Activated T-helper 2 cell treated with anti-CD3 and anti-CD28 coated beads, Interferon-gamma antibody, Interleukin-2, Interleukin-4, amounts not matched to agents 10 μg/mL and 5 μg/mL and 100 μg/mL, durations not matched to agents 14 hours and 24 hours and 36 hours (primary cell): ENCODE data around the gene ECT2. TPM values are rescaled to one million over a fixed set of nuclear protein-coding genes. Genes with fewer than 3 reads are reported as not detected.
"Not testable (repeated sequence)": the region's sequence is repeated elsewhere in the genome, so short reads cannot be mapped to it uniquely, and the experiment has no call there.

Experiments
- DNase-seq: peaks from one replicate; pipeline ENCODE4 v3.0.0; 2021; ENCODE audit warnings: low spot score
- H3K27ac Mint-ChIP-seq: one replicate; pipeline ENCODE4 v1.8.0; 2021; ENCODE audit warnings: mixed read lengths
- H3K27me3 Mint-ChIP-seq: one replicate; pipeline ENCODE4 v1.8.0; 2021; ENCODE audit warnings: low read depth, mixed read lengths
- H3K36me3 Mint-ChIP-seq: one replicate; pipeline ENCODE4 v1.8.0; 2021; ENCODE audit warnings: low read depth, mixed read lengths
- H3K4me1 Mint-ChIP-seq: one replicate; pipeline ENCODE4 v1.8.0; 2021; ENCODE audit warnings: low read depth, mixed read lengths
- H3K4me3 Mint-ChIP-seq: one replicate; pipeline ENCODE4 v1.8.0; 2021; ENCODE audit warnings: low read depth, mild to moderate bottlenecking, moderate library complexity, mixed read lengths
- H3K9me3 Mint-ChIP-seq: one replicate; pipeline ENCODE4 v1.8.0; 2021; ENCODE audit warnings: mixed read lengths
- intact Hi-C: fragments of 100-400 bp; cut with micrococcal nuclease; formaldehyde crosslinking; loops from one replicate; pipeline ENCODE4 v1.15.1; 2023
- total RNA-seq: library from RNA; stranded (reverse); gene quantifications from 2 replicates; pipeline ENCODE4 v1.2.3, GENCODE V29; 2022

Gene ECT2
- total RNA-seq, 1 donor from 2014 or later: 39.5 TPM

GRCh38 chr3:172710664-172711453 is 39.7 kb upstream of the ECT2 start, which contains the start of gene NCEH1:
Gene NCEH1 (minus strand): TSS chr3:172711067. CDS start chr3:172710984, 83 bp downstream.
- intact Hi-C loops: loop anchor here (1.0 to 2.0 kb wide), 4 partner anchors 26 to 188 kb away; partner anchors contain the start of genes ECT2 and TNFSF10
- H3K9me3 Mint-ChIP-seq: no peaks in the 10 kb centered on the region
- H3K4me1 Mint-ChIP-seq: peaks cover 19% of the 10 kb centered on the region
- peak within 1 kb of the TSS; percentile 88 for H3K4me3 Mint-ChIP-seq
- peaks cover 5% of the 10 kb centered on the region for H3K27me3 Mint-ChIP-seq
- H3K36me3 Mint-ChIP-seq: no peaks in the 10 kb centered on the region
- peak within 1 kb of the TSS; percentile 27 for H3K27ac Mint-ChIP-seq
- DNase-seq: peak; percentile 72

- peak overlapping the region; percentile 88 for H3K4me3 Mint-ChIP-seq
- H3K27ac Mint-ChIP-seq: peak overlapping the region; percentile 27
- H3K27me3 Mint-ChIP-seq: peaks cover 5% of the 10 kb centered on the region
- H3K9me3 Mint-ChIP-seq: no peaks in the 10 kb centered on the region
- H3K4me1 Mint-ChIP-seq: peaks cover 19% of the 10 kb centered on the region
- no peak for DNase-seq
- intact Hi-C loops: loop anchor here (1.0 to 2.0 kb wide), 4 partner anchors 27 to 189 kb away; partner anchors contain the start of genes ECT2 and TNFSF10
- H3K36me3 Mint-ChIP-seq: no peaks in the 10 kb centered on the region
Measured at GRCh38 chr3:172711454-172711795, 39.1 kb upstream of the ECT2 start.

- peaks cover 19% of the 10 kb centered on the region for H3K4me1 Mint-ChIP-seq
- H3K9me3 Mint-ChIP-seq: no peaks in the 10 kb centered on the region
- no peak overlapping the region for H3K4me3 Mint-ChIP-seq
- DNase-seq: no peak
- H3K27ac Mint-ChIP-seq: no peak overlapping the region
- intact Hi-C loops: no loop called here
- H3K36me3 Mint-ChIP-seq: no peaks in the 10 kb centered on the region
- H3K27me3 Mint-ChIP-seq: peaks cover 5% of the 10 kb centered on the region
Measured at GRCh38 chr3:172713316-172713715, 37.2 kb upstream of the ECT2 start.

GRCh38 chr3:172716476-172716875 is 34.0 kb upstream of the ECT2 start:
- Mint-ChIP-seq H3K27me3 (peaks cover 11% of the 10 kb centered on the region), H3K36me3 (no peaks in the 10 kb centered on the region), H3K9me3 (no peaks in the 10 kb centered on the region), H3K4me1 (peaks cover 1% of the 10 kb centered on the region), H3K27ac (no peak overlapping the region), H3K4me3 (no peak overlapping the region)
- intact Hi-C loops: no loop called here
- DNase-seq: no peak

- H3K4me3 Mint-ChIP-seq: no peak overlapping the region
- H3K27me3 Mint-ChIP-seq: peaks cover 18% of the 10 kb centered on the region
- no peaks in the 10 kb centered on the region for H3K36me3 Mint-ChIP-seq
- no peak for DNase-seq
- intact Hi-C loops: no loop called here
- H3K9me3 Mint-ChIP-seq: no peaks in the 10 kb centered on the region
- no peak overlapping the region for H3K27ac Mint-ChIP-seq
- H3K4me1 Mint-ChIP-seq: no peaks in the 10 kb centered on the region
Measured at GRCh38 chr3:172717493-172718088, 32.9 kb upstream of the ECT2 start.

- peaks cover 16% of the 10 kb centered on the region for H3K27me3 Mint-ChIP-seq
- H3K4me1 Mint-ChIP-seq, H3K4me3 Mint-ChIP-seq, H3K36me3 Mint-ChIP-seq, intact Hi-C loops, H3K27ac Mint-ChIP-seq, H3K9me3 Mint-ChIP-seq, DNase-seq: not testable (repeated sequence)
Measured at GRCh38 chr3:172722536-172723040, 27.9 kb upstream of the ECT2 start.

- no peak overlapping the region for H3K4me3 Mint-ChIP-seq
- intact Hi-C loops: no loop called here
- no peaks in the 10 kb centered on the region for H3K36me3 Mint-ChIP-seq
- H3K4me1 Mint-ChIP-seq: no peaks in the 10 kb centered on the region
- H3K27me3 Mint-ChIP-seq: peaks cover 26% of the 10 kb centered on the region
- no peak for DNase-seq
- no peaks in the 10 kb centered on the region for H3K9me3 Mint-ChIP-seq
- no peak overlapping the region for H3K27ac Mint-ChIP-seq
Measured at GRCh38 chr3:172726380-172726779, 24.1 kb upstream of the ECT2 start.

GRCh38 chr3:172735014-172735413 is 15.5 kb upstream of the ECT2 start:
- no peak for DNase-seq
- intact Hi-C loops: no loop called here

GRCh38 chr3:172739462-172739861 is 11.1 kb upstream of the ECT2 start:
- H3K36me3 Mint-ChIP-seq: no peaks in the 10 kb centered on the region
- intact Hi-C loops: no loop called here
- H3K27ac Mint-ChIP-seq: no peak overlapping the region
- no peaks in the 10 kb centered on the region for H3K4me1 Mint-ChIP-seq
- no peak for DNase-seq
- no peak overlapping the region for H3K4me3 Mint-ChIP-seq
- H3K9me3 Mint-ChIP-seq: no peaks in the 10 kb centered on the region
- H3K27me3 Mint-ChIP-seq: peaks cover 23% of the 10 kb centered on the region

More at GRCh38 chr3:172735014-172735413, 15.5 kb upstream of the ECT2 start:
- H3K9me3 Mint-ChIP-seq: no peaks in the 10 kb centered on the region
- no peaks in the 10 kb centered on the region for H3K36me3 Mint-ChIP-seq
- no peak overlapping the region for H3K27ac Mint-ChIP-seq
- H3K27me3 Mint-ChIP-seq: peaks cover 35% of the 10 kb centered on the region
- no peak overlapping the region for H3K4me3 Mint-ChIP-seq
- H3K4me1 Mint-ChIP-seq: no peaks in the 10 kb centered on the region

GRCh38 chr3:172746475-172746874 is 4.1 kb upstream of the ECT2 start:
- Mint-ChIP-seq H3K27ac (no peak overlapping the region), H3K9me3 (no peaks in the 10 kb centered on the region), H3K27me3 (peaks cover 16% of the 10 kb centered on the region), H3K36me3 (peaks cover 1% of the 10 kb centered on the region), H3K4me3 (no peak overlapping the region), H3K4me1 (peaks cover 3% of the 10 kb centered on the region)
- no peak for DNase-seq
- intact Hi-C loops: no loop called here

- peaks cover 14% of the 10 kb centered on the region for H3K27me3 Mint-ChIP-seq
- H3K36me3 Mint-ChIP-seq: peaks cover 23% of the 10 kb centered on the region
- H3K27ac Mint-ChIP-seq: no peak overlapping the region
Measured at GRCh38 chr3:172749230-172749965, 1.1 kb upstream of the ECT2 start.

GRCh38 chr3:172750069-172750367 is 508 bp upstream of the ECT2 start:
- peak overlapping the region; percentile 95 for H3K27ac Mint-ChIP-seq
- peaks cover 28% of the 10 kb centered on the region for H3K36me3 Mint-ChIP-seq
- H3K4me3 Mint-ChIP-seq: peak overlapping the region; percentile 97
- intact Hi-C loops: loop anchor here (1.0 to 10.0 kb wide), 5 partner anchors 39 to 235 kb away; partner anchors contain the start of gene NCEH1
- no peaks in the 10 kb centered on the region for H3K9me3 Mint-ChIP-seq
- peaks cover 28% of the 10 kb centered on the region for H3K4me1 Mint-ChIP-seq
- no peak for DNase-seq
- peaks cover 14% of the 10 kb centered on the region for H3K27me3 Mint-ChIP-seq

More at GRCh38 chr3:172749230-172749965, 1.1 kb upstream of the ECT2 start:
- intact Hi-C loops: no loop called here
- no peak for DNase-seq
- H3K4me3 Mint-ChIP-seq: no peak overlapping the region
- H3K9me3 Mint-ChIP-seq: no peaks in the 10 kb centered on the region
- H3K4me1 Mint-ChIP-seq: peaks cover 23% of the 10 kb centered on the region
